Measurements from ENCODE around the gene HOXC6.
A peak's percentile ranks its signal among the peaks of the same experiment; 100 is the strongest.

Gene HOXC6

GRCh38 chr12:54028314-54029201 lies at the start of gene HOXC6:
HOXC6 (plus strand) TSS chr12:54028440; CDS start chr12:54028522, 82 bp downstream.
- no peak for DNase-seq

DNA sequence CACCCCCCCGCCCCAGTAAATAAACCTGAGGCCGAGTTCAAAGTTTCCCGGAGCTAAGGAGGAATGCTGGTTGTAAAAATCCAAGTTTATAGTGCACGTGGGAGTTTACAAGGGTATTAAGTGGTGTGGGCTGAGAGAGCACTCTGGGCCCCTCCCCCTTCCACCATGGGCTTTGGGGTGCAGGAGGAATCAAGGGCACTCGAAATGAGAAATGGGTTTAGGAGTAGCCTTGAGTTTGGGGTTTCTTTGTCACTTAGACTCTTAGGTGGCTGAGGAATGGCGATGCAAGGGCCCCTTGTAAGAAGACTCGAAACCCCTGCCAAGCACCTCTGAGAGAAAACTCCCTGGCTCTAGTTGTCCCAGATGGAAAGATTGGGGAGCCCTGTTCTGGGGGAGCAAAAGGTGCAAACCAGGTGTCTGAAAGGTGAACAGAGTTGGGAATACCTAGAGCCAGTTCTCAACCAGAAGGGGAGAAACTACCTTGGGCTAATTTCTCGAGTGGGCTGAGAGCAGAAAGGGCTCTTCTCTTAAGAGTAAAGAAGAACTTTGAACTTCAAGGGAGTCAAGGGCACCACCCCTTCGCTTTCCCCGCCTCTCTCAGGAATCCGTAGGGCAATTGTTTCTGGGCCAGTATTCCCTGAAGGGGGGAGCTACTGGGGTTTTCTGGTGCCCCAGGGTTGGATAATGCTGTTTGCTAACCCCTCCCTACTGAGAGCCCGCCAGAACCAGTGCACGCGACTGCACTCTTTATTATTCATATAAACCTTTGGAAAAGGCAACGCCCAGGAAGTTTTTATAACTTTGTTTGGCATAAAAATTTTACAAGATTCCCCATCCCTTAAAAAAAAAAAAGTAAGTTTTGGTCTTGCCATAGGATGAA lies 49.5 kb upstream of the HOXC6 start:
- DNase-seq: peak; percentile 61

DNA sequence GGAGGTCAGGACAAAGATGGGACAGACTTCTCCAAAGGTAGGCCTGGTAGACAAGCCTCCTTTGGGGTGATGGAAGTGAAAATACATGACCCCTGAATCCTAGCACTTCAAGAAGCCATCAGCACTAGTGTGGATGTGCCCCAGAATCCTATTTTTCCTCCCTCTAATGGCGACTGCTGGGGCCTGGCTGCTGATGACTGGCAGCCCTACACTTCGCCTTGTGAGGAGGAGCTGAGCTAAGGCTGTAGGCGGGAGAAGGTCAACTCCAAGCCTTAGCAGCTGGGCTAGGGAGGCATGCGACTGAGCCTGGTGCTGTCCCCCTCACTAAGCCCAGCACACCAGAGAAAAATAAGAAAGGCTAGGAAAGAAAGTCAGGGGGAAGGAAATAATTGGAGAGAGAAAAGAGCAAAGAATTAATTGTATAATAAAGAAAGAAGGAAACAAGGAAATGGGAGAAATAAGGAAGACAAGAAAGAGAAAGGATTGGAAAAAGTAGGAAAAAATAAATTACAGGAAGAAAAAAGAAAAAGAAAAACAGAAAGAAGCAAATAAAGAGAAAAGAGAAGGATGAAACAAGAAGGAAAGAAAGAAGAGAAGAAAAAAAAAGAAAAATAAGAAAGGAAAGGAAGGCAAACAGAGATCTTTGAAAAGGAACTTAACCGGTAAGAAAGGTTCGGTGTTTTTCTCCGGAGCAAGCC lies 48.0 kb upstream of the HOXC6 start:
- peak; percentile 59 for DNase-seq

DNA sequence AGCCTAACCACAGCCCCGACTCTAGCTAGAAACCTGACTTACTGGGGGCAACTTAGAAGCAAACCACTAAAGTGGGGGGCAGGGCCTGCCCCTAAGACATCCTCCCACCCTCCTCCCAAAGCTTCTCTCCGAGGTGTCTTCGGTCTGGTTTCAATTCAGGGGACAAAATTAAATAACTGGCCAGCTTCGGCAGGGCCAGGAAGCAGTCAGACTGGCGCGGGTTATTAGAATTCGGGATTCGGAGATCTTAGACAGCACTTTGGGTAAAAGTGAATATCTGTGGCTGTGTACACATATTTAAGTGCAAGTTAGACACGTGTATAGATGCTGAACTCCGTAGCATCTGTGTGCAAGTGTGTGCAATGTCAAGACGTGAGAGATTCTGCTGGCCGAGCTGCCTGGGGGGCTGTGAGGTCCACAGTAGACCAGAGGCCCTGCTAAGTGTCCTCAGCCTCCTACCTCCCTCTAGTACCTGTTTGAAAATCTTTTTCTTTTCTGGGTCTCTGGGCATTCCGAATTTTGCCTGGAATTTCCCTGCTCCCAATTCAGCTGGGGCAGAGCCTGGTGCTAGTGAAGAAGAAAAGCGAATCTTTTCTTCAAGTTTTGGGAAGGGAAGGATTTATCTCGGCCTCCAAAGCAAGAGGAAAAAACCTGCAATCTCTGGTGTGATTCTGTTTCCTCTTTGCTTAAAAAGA lies 47.3 kb upstream of the HOXC6 start:
- peak; percentile 46 for DNase-seq

DNA sequence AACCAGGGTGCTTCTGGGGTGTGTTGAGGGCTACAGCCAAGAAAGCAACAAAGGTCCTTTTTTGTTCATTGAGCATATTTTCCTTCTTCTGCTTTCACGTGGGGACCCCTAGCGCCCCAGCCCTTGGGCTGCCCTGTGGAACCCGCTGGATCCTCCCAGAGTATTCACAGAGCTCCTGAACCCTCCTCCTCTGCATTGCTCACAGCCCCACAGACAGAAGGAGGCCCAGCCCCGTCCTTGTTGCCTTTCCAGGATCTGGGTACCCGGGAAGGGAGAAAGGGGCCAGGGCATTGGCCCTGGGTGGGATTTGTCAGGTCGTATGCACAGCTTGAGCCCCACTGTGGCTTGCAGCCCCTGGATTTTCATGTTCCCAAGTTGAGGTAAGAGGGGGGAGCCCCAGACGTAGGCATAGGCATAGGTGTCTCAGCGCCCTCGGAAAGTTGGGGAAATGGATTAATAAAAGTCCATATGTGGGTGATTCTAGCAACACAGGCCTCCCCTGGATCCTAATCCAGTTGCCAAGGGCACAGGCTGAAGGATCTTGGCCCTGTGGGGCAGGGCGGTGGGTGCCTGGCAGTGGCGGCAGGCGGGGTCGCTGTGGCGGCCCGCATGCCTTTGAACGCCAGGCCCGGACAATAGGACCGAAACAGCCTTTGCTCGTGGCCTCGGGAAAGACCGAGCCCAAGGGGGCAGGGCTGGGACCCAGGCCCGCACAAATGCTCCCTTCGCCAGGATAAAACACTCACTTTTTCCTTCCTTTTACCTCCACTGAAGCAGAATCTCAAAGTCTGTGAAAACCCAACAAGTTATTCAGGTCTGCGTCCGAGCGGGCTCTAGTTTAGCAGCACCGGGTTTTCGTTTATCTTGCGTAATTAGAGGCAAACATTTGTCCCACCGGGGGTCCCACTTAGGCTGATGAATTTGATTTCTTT lies 46.3 kb upstream of the HOXC6 start:
- peak; percentile 62 for DNase-seq

DNA sequence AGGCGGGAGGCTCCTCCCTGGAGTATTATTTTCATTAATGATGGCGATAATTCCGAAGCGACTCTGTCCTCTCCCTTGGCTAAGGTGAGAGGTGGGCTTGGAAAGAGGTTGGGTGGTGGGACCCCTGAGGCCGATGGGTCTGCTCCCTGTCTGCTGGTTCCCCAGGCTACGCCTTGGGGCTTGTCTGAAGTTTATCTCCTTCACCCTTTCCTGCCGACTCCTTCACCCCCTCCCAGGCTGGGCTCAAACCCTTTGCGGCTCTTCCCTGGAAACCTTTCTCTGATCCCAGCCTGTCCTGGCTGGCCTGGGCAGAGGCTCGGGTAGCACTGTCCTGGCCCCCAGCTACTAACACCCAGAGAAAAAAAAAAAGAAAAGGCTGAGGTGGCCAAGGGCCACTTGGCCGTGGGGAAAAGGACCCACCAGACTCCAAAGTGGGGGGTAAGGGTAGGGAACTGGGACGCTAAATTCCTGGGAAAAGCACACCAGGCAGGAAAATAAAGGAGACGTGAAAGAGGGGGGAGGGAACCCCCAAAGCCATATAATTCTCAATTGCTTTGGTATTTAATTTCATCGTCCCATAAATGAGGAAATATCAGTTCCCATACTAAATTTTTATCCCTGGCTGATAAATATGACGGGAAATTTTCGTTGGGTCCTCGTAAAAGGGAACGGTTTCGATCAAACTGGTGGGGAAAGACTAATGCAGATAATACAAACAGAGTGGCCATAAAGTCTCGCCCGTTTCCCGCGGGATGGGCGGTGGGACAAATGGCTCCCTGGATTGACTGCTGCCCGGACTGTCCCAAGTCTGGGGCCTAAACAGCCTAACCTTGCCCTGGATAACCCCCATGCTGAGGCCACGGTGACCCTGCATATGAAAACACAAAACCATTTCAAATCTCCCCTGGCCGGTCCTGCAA lies 45.3 kb upstream of the HOXC6 start:
- peak; percentile 50 for DNase-seq

DNA sequence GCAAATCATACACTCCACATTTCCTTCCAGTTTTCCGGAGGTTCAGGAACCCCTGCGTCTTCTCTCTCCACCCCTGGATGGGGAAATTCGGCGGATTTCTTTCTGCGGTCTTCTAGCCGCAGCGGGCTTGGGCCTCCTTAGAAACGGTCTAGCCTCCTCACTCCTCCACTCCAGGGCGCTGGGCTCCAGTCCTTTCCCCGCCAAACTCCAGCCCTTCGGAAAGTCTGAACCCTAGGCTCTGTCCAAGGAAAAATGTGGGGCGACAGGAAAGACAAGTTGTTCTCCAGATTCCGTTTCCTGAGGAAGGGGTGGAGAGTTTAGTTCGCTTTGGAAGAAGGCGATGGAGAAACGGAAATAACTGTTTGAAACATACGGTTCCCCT lies 44.7 kb upstream of the HOXC6 start:
- no peak for DNase-seq

DNA sequence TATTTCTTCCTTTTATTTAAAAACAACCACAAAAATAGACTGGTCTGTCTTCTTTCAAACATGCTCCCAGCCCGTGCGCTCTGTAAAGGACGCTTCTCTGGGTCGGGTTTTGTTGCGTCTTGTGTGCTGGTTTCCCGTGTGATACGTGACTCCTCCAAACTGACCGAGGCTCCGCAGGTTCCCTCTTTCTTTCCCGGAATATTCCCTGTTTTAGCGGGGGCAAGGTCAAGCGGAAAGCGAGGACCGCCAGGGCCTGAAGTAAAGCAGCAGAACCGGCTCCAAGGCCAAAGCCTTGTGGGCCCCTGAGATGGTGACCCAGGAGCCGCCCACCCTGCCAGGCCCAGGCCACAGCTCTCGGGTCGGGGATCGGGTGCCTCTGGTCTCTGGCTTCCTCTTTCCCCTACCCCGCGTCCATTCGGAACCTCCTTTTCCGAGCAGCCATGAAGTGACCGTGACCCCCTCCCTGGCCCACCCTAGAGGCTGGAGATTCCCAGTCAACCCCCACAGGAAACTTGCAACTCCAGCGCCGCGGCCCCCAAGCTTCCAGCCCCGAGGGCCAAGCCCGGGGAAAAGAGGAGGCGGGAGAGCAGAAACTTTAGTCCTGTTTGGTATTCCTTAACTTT lies 44.2 kb upstream of the HOXC6 start:
- no peak for DNase-seq

- DNase-seq: peak; percentile 98
Observed at GRCh38 chr12:53984901-53985691, 43.1 kb upstream of the HOXC6 start, which contains the start of gene HOXC10. HOXC10 (plus strand) TSS chr12:53985146; CDS start chr12:53985260, 114 bp downstream.

- no peak for DNase-seq
Observed at GRCh38 chr12:53985692-53985993, 42.6 kb upstream of the HOXC6 start.

- DNase-seq: no peak
Observed at GRCh38 chr12:53985994-53986685, 42.1 kb upstream of the HOXC6 start.

DNA sequence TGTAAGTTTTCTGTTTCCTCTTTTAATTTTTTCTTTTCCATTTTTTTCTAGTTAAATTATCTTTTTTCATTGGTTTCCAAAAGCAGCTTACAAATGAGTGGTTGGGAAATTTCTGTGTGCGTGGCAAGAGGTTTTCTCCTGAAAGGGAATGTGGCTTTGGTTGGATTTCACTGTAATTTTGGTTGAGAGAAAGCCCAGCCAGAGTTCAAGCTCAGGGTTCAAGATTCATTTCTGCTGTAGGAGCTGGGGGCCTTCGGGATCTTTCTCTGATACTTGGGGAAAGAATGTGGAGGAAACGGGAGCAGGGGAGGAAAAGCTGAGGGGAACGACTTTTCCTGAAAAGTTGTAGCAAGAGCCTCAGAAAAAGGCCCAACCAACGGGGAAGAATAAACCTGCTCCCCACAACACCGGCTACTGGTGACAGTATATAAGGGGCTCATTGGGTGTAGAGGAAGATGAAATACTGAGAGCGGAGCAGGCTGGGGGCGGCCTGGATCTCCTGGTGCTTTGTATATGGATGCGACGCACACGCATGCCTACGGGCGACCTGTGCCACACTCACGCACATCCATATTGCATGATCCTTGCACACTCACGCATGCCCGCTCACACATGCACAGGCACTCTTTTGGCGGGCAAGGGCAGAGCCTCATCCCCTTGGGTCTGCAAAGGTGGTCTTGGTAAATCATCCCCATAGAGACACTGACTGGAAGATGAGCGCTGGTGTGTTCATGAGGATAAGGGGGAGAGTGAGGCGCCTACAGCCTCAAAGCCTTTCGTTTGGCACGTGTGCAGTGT lies 41.4 kb upstream of the HOXC6 start:
- DNase-seq: no peak

GRCh38 chr12:53987787-53988230 lies 40.4 kb upstream of the HOXC6 start:
- DNase-seq: no peak

DNA sequence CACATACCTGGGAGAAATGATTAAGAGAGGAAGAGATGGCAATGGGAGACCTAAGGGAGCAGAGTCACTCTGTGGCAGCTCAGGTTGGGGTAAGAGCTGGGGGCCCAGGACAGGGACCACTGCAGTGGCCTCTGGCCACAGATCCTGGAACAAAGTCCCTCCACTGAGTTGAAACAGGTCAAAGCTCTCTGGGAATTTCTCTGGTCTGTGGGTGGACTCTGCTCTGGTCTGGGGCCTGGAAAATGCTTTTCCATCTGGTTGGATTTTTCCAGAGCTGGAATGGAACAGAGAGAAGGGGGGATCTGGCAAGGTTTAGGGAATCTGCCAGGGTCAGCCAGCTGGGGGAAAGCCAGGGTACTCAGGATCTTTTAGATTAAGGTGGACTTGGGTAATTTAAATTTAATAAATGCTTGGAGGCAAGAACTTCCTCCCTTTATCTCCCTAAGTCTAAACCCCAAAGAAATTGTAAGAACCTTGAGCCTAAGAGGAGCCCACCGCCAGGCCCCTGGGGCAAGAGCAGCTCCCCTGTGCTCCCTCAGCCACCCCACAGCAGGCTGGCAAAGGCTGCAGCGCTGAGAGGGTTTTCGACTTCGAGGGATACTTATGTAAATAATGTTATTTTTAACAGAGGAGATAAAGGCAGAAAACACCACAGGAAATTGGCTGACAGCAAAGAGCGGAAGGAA lies 39.6 kb upstream of the HOXC6 start:
- peak; percentile 40 for DNase-seq

GRCh38 chr12:53989227-53990113 lies 38.8 kb upstream of the HOXC6 start:
- DNase-seq: peak; percentile 70
